SK-N-SH treated with all-trans-retinoic acid at 6 μM for 48 hours (cell line): ENCODE measurements around the gene PPP1R16B.

Experiments
- OSR1 ChIP-seq: fragments of 250-450 bp; sonication (Bioruptor Pico); IDR thresholded peaks from 2 replicates; pipeline ENCODE4 v1.8.0; 2022; ENCODE audit warnings: moderate library complexity, mild to moderate bottlenecking, inconsistent platforms
- RARB ChIP-seq: fragments of 250-450 bp; sonication (Bioruptor Pico); IDR thresholded peaks from 2 replicates; pipeline ENCODE4 v1.8.0; 2021; ENCODE audit warnings: mild to moderate bottlenecking, moderate library complexity

GRCh38 chr20:38806855-38807655 lies 1.6 kb downstream of the PPP1R16B start:
- TF ChIP-seq RARB (CRISPR knock-in tag), result no peak
- TF ChIP-seq OSR1 (CRISPR knock-in tag), result no peak
